PC-3 (cell line): Measurements from ENCODE around the gene C1orf198. TPM values are rescaled to one million over a fixed set of nuclear protein-coding genes. Genes with fewer than 3 reads are reported as not detected.

Experiments used
- ATAC-seq: fragments of 200-7000 bp; cut with Tn5 transposase; 2 replicates; pipeline ENCODE4 v1.9.1; 2020; ENCODE audit warnings: mild to moderate bottlenecking, moderate library complexity
- BruUV-seq: library from RNA; stranded (reverse); fragments of 400-500 nt; replicated peaks from 2 replicates; lab custom pipeline; 2021; lab: Mats Ljungman, UMichigan
- CTCF ChIA-PET: fragments of 300-600 bp; sonication (Branson Sonifier 250); formaldehyde crosslinking; loops from one replicate; lab custom pipeline; 2022; ENCODE audit warnings: antibody characterized with exemption; lab: Charles Lee
- POLR2A ChIA-PET: fragments of 300-600 bp; sonication (Branson Sonifier 250); formaldehyde crosslinking; loops from one replicate; lab custom pipeline; 2022; ENCODE audit warnings: antibody characterized with exemption; ENCODE audit not compliant: unreplicated experiment; lab: Charles Lee
- DNase-seq: peaks from one replicate; pipeline ENCODE4 v3.0.0-alpha.2; 2015
- H2AFZ ChIP-seq: fragments of 300-600 bp; sonication (generic); 2 replicates; pipeline ENCODE4 v1.6.0; 2016; ENCODE audit warnings: antibody characterized with exemption, low read length
- H3F3A ChIP-seq: fragments of 300-600 bp; sonication (generic); one replicate; pipeline ENCODE4 v1.6.0; 2017; ENCODE audit warnings: antibody characterized with exemption, low read length, control low read depth, mild to moderate bottlenecking; ENCODE audit not compliant: unreplicated experiment
- H3K27ac ChIP-seq: fragments of 300-600 bp; sonication (generic); 2 replicates; pipeline ENCODE4 v1.5.1; 2016; ENCODE audit warnings: mild to moderate bottlenecking, low read length
- H3K27me3 ChIP-seq: fragments of 300-600 bp; sonication (generic); 2 replicates; pipeline ENCODE4 v1.6.1; 2016; ENCODE audit warnings: low read length, mixed read lengths
- H3K36me3 ChIP-seq: fragments of 300-600 bp; sonication (generic); 2 replicates; pipeline ENCODE4 v1.6.1; 2016; ENCODE audit warnings: low read depth, mixed run types, low read length, mixed read lengths
- H3K4me1 ChIP-seq: fragments of 300-600 bp; sonication (generic); 2 replicates; pipeline ENCODE4 v1.5.1; 2016; ENCODE audit warnings: low read length; ENCODE audit not compliant: insufficient read depth
- H3K4me2 ChIP-seq: fragments of 300-600 bp; sonication (generic); 2 replicates; pipeline ENCODE4 v1.6.0; 2016; ENCODE audit warnings: low read length
- H3K4me3 ChIP-seq: fragments of 300-600 bp; sonication (generic); 2 replicates; pipeline ENCODE4 v1.5.1; 2016; ENCODE audit warnings: mild to moderate bottlenecking, low read length, mixed read lengths
- H3K79me2 ChIP-seq: fragments of 300-600 bp; sonication (generic); 2 replicates; pipeline ENCODE4 v1.6.1; 2017; ENCODE audit warnings: low read length, mixed read lengths
- H3K9ac ChIP-seq: fragments of 300-600 bp; sonication (generic); 2 replicates; pipeline ENCODE4 v1.6.0; 2016; ENCODE audit warnings: mild to moderate bottlenecking, low read length
- H3K9me2 ChIP-seq: fragments of 300-600 bp; sonication (generic); replicated peaks from 2 replicates; pipeline ENCODE4 v1.6.1; 2016; ENCODE audit warnings: mixed run types, low read length, mixed read lengths
- H3K9me3 ChIP-seq: fragments of 300-600 bp; sonication (generic); 2 replicates; pipeline ENCODE4 v1.6.1; 2016; ENCODE audit warnings: low read length, mixed read lengths
- H4K20me1 ChIP-seq: fragments of 300-600 bp; sonication (generic); 2 replicates; pipeline ENCODE4 v1.6.1; 2016; ENCODE audit warnings: low read length, mixed read lengths
- EZH2 ChIP-seq: fragments of 300-600 bp; sonication (generic); IDR thresholded peaks from one replicate; pipeline ENCODE4 v1.6.1; 2017; ENCODE audit warnings: antibody characterized with exemption, mild to moderate bottlenecking, low read length; ENCODE audit not compliant: unreplicated experiment
- EZH2phosphoT487 ChIP-seq: fragments of 300-600 bp; sonication (generic); IDR thresholded peaks from 2 replicates; pipeline ENCODE4 v1.6.1; 2018; ENCODE audit warnings: mild to moderate bottlenecking, antibody characterized with exemption, low read length, borderline replicate concordance
- intact Hi-C: fragments of 100-400 bp; cut with micrococcal nuclease; formaldehyde crosslinking; loops from 2 replicates; pipeline ENCODE4 v1.9.0; 2023
- total RNA-seq: library from RNA; depleted of rRNA; stranded (reverse); fragments of >200 nt; gene quantifications from 2 replicates; pipeline ENCODE4 v1.2.3, GENCODE V29; 2014
- TF ChIP-seq, protein P1 (sequence below): fragments of 300-600 bp; sonication (generic); conservative IDR thresholded peaks from 2 replicates; pipeline ENCODE4 v1.5.1; 2017; ENCODE audit warnings: antibody characterized with exemption, low read depth, mild to moderate bottlenecking, low read length

The C1orf198 gene
- total RNA-seq, 1 experiment from 2014 or later: 24.8 TPM

GRCh38 chr1:230853731-230854130 lies 14.6 kb downstream of the C1orf198 start:
- Histone ChIP-seq H3K79me2 (0 out of 2 replicates have a peak, but pooled peaks cover 12% of the 10 kb centered on the region), H2AFZ (no peak overlapping the region), H4K20me1 (no peaks in the 10 kb centered on the region), H3K4me3 (no peak overlapping the region), H3K9ac (no peak overlapping the region), H3K27me3 (no peaks in the 10 kb centered on the region), H3K4me1 (peaks cover 24% of the 10 kb centered on the region), H3K27ac (no peak overlapping the region), H3F3A (no peaks in the 10 kb centered on the region), H3K9me3 (0 out of 2 replicates have a peak, but pooled peaks cover 3% of the 10 kb centered on the region), H3K4me2 (no peak overlapping the region), H3K9me2 (no peaks in the 10 kb centered on the region), H3K36me3 (peaks cover 31% of the 10 kb centered on the region)
- no TSS peak for BruUV-seq
- TF ChIP-seq EZH2 (no peak), EZH2phosphoT487 (no peak)
- TF ChIP-seq, protein P1, sequence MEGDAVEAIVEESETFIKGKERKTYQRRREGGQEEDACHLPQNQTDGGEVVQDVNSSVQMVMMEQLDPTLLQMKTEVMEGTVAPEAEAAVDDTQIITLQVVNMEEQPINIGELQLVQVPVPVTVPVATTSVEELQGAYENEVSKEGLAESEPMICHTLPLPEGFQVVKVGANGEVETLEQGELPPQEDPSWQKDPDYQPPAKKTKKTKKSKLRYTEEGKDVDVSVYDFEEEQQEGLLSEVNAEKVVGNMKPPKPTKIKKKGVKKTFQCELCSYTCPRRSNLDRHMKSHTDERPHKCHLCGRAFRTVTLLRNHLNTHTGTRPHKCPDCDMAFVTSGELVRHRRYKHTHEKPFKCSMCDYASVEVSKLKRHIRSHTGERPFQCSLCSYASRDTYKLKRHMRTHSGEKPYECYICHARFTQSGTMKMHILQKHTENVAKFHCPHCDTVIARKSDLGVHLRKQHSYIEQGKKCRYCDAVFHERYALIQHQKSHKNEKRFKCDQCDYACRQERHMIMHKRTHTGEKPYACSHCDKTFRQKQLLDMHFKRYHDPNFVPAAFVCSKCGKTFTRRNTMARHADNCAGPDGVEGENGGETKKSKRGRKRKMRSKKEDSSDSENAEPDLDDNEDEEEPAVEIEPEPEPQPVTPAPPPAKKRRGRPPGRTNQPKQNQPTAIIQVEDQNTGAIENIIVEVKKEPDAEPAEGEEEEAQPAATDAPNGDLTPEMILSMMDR: no peak
- CTCF ChIA-PET: no interaction called here
- POLR2A ChIA-PET: no interaction called here
- intact Hi-C loops: no loop called here
- ATAC-seq: no peak
- no peak for DNase-seq

- Histone ChIP-seq H4K20me1 (no peaks in the 10 kb centered on the region), H3K9me3 (0 out of 2 replicates have a peak, but pooled peaks cover 3% of the 10 kb centered on the region), H3K27ac (no peak overlapping the region), H3K9me2 (no peaks in the 10 kb centered on the region), H3K4me2 (no peak overlapping the region), H3K36me3 (peaks cover 31% of the 10 kb centered on the region), H3F3A (no peaks in the 10 kb centered on the region), H3K4me3 (no peak overlapping the region), H2AFZ (no peak overlapping the region), H3K4me1 (peaks cover 24% of the 10 kb centered on the region), H3K27me3 (no peaks in the 10 kb centered on the region), H3K9ac (no peak overlapping the region), H3K79me2 (0 out of 2 replicates have a peak, but pooled peaks cover 5% of the 10 kb centered on the region)
- ChIA-PET POLR2A (no interaction called here), CTCF (no interaction called here)
- ATAC-seq (no peak), DNase-seq (no peak)
- intact Hi-C loops: no loop called here
- no TSS peak for BruUV-seq
- TF ChIP-seq EZH2phosphoT487: no peak
- TF ChIP-seq EZH2: no peak
- TF ChIP-seq, protein P1: no peak
Measured at GRCh38 chr1:230852959-230853358, 15.4 kb downstream of the C1orf198 start.

DNA sequence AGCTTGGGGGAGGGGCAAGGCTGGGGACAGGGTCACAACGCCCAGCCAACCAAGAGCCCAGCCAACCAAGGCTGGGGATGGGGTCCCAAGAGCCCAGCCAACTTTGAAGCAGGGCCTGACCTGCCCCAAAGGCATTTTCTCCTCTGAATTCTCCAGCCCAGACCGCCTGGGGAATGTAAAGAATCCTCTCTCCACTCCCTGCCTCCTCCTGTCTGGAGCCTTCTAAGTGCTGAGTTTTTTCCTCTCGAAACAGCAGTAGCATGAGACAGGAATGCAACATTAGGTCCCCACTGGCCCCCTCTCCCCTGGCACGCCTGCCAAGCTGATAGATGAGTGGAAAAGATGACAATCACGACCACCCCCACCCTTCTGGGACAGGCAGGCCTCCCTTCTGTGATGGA lies 17.0 kb downstream of the C1orf198 start:
- no peaks in the 10 kb centered on the region for H4K20me1 ChIP-seq
- DNase-seq (no peak), ATAC-seq (no peak)
- H3K36me3 ChIP-seq: peaks cover 31% of the 10 kb centered on the region
- no peak overlapping the region for H3K27ac ChIP-seq
- H3K4me1 ChIP-seq: peaks cover 24% of the 10 kb centered on the region
- no peak overlapping the region for H3K4me2 ChIP-seq
- ChIA-PET CTCF (no interaction called here), POLR2A (interaction anchor here (0.6 kb wide), 1 partner anchor 18 kb away, joined by 3 read pairs; no protein-coding TSS in a partner anchor)
- no peaks in the 10 kb centered on the region for H3K9me2 ChIP-seq
- TF ChIP-seq, protein P1: no peak
- TF ChIP-seq EZH2 (no peak), EZH2phosphoT487 (no peak)
- H3K4me3 ChIP-seq: no peak overlapping the region
- no peaks in the 10 kb centered on the region for H3K79me2 ChIP-seq
- 0 out of 2 replicates have a peak, but pooled peaks cover 3% of the 10 kb centered on the region for H3K9me3 ChIP-seq
- H3K27me3 ChIP-seq: no peaks in the 10 kb centered on the region
- no TSS peak for BruUV-seq
- H3F3A ChIP-seq: no peaks in the 10 kb centered on the region
- intact Hi-C loops: no loop called here
- no peak overlapping the region for H2AFZ ChIP-seq
- no peak overlapping the region for H3K9ac ChIP-seq
